ENCODE results near the gene MAD2L2. TPM values are rescaled to one million over a fixed set of nuclear protein-coding genes. Genes with fewer than 3 reads are reported as not detected.

MAD2L2 gene
- polyA plus RNA-seq, 2 of the 4 experiments (the other 2 are of a cell fraction) = 31.2 to 32.5 TPM

GRCh38 chr1:11673089-11673769 is 7.7 kb downstream of the MAD2L2 start:
- no peak for FAIRE-seq

DNA sequence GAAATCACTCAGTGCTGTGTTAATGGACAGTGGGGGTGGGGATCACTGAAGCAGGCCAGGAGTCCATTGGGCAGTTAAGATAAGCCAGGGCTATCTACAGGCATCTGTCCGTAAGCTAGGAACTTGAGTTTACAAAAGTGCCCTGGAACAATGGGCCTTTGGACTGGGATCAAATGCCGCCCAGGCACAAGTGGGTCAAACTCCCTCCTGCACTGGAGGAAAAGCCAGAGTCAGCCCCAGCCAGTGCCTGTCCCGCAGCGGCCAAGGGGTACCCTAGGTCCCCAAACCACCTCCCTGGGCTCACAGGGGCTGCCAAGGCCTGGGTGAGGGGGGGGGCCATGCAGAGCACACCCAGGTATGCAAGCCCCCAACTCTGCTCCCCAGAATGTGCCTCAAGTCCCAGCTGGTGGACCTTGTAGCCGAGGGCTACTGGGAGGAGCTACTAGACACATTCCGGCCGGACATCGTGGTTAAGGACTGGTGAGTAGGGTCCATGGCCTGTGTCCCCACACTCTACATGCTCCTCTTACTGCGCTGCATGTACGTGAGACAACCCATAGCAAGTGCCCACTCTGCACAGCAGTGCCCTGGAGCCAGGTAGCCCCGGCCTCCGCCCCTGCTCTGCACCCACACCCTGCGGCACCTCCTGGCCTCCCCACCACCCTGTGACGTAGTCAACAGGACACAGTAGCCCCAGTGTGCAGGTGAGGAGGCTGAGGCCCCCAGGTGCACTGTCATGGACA is 9.2 kb downstream of the MAD2L2 start:
- H3K9me3 ChIP-seq = no peaks in the 10 kb centered on the region
- no peak overlapping the region for H3K4me3 ChIP-seq
- FAIRE-seq (no peak), DNase-seq (ENCODE audit: low read depth in 1 of 2, low spot score in 1 of 2) (no peak), ATAC-seq (no peak)
- H3K27ac ChIP-seq = no peak overlapping the region
- no peak overlapping the region for H3K4me2 ChIP-seq
- POLR2A ChIA-PET = no interaction called here
- no peaks in the 10 kb centered on the region for H3K4me1 ChIP-seq
- 98% methylated on average over 7 of the region's 14 CpGs for WGBS (ENCODE audit: missing lambda C conversion rate)
- CTCF ChIA-PET = interaction anchor here (0.9 to 6.9 kb wide), 4 partner anchors 9 to 48 kb away, joined by 3 to 35 read pairs (median 4); partner anchors contain the start of gene FBXO6
- no peak for TF ChIP-seq CHD2 (IDR thresholded peaks at IDR 0.05; ENCODE audit: low read length, partially characterized antibody)

More at GRCh38 chr1:11673089-11673769, 7.7 kb downstream of the MAD2L2 start:
- ATAC-seq (peak in 1 of 2 experiments; percentile 31; a peak in 3 of 6 replicates), DNase-seq (ENCODE audit: low read depth in 1 of 2, low spot score in 1 of 2) (no peak)
- Histone ChIP-seq H3K27ac (no peak overlapping the region), H3K4me3 (no peak overlapping the region), H3K9me3 (no peaks in the 10 kb centered on the region), H3K4me1 (no peaks in the 10 kb centered on the region), H3K4me2 (no peak overlapping the region)
- WGBS (ENCODE audit: missing lambda C conversion rate) = 93% methylated on average over 9 of the region's 14 CpGs
- TF ChIP-seq KDM5A (IDR thresholded peaks at IDR 0.05) (no peak), NFE2L2 (conservative IDR thresholded peaks at IDR 0.05; ENCODE audit: low read length) (no peak), NPAS2 (CRISPR knock-in tag; IDR thresholded peaks at IDR 0.05; ENCODE audit: borderline replicate concordance) (no peak), HES2 (IDR thresholded peaks at IDR 0.05) (no peak), NR3C1 (IDR thresholded peaks at IDR 0.05) (no peak), RNF2 (IDR thresholded peaks at IDR 0.05; ENCODE audit: borderline replicate concordance, low read depth) (no peak), HDAC2 (IDR thresholded peaks at IDR 0.05) (no peak)
- TF ChIP-seq, protein P1, sequence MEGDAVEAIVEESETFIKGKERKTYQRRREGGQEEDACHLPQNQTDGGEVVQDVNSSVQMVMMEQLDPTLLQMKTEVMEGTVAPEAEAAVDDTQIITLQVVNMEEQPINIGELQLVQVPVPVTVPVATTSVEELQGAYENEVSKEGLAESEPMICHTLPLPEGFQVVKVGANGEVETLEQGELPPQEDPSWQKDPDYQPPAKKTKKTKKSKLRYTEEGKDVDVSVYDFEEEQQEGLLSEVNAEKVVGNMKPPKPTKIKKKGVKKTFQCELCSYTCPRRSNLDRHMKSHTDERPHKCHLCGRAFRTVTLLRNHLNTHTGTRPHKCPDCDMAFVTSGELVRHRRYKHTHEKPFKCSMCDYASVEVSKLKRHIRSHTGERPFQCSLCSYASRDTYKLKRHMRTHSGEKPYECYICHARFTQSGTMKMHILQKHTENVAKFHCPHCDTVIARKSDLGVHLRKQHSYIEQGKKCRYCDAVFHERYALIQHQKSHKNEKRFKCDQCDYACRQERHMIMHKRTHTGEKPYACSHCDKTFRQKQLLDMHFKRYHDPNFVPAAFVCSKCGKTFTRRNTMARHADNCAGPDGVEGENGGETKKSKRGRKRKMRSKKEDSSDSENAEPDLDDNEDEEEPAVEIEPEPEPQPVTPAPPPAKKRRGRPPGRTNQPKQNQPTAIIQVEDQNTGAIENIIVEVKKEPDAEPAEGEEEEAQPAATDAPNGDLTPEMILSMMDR (IDR thresholded peaks at IDR 0.05) = no peak
- POLR2A ChIA-PET = no interaction called here
- CTCF ChIA-PET = interaction anchor here (1.0 to 6.9 kb wide), 4 partner anchors 10 to 46 kb away, joined by 3 to 35 read pairs (median 3); partner anchors contain the start of gene FBXO6

DNA sequence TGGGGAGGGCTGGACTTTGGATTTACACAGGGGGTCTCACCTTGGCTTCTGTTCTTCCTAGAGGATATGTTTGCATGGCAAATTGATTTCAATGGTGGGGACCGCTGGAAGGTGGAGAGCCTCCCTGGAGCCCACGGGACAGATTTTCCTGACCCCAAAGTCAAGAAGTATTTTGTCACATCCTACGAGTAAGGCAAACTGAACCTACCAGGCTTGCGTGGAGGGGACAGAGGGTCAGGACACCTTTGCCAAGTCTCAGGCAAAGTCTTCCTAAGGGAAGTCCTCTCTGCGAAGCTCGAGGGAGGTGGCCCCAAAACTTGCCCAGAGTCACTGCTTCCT is 9.8 kb downstream of the MAD2L2 start:
- H3K9me3 ChIP-seq = no peaks in the 10 kb centered on the region
- DNase-seq (ENCODE audit: low read depth in 1 of 2, low spot score in 1 of 2) = no peak
- H3K27ac ChIP-seq = no peak overlapping the region
- no peak overlapping the region for H3K4me2 ChIP-seq
- POLR2A ChIA-PET = no interaction called here
- CTCF ChIA-PET = interaction anchor here (0.9 to 1.2 kb wide), 3 partner anchors 21 to 48 kb away, joined by 3 to 4 read pairs (median 3); no protein-coding TSS in a partner anchor
- FAIRE-seq = no peak
- no peak overlapping the region for H3K4me3 ChIP-seq
- WGBS (ENCODE audit: missing lambda C conversion rate) = 88% methylated on average over 6 of the region's 6 CpGs
- TF ChIP-seq, protein P2, sequence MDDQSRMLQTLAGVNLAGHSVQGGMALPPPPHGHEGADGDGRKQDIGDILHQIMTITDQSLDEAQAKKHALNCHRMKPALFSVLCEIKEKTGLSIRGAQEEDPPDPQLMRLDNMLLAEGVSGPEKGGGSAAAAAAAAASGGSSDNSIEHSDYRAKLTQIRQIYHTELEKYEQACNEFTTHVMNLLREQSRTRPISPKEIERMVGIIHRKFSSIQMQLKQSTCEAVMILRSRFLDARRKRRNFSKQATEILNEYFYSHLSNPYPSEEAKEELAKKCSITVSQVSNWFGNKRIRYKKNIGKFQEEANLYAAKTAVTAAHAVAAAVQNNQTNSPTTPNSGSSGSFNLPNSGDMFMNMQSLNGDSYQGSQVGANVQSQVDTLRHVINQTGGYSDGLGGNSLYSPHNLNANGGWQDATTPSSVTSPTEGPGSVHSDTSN (IDR thresholded peaks at IDR 0.05) = no peak
- TF ChIP-seq CEBPB (IDR thresholded peaks at IDR 0.05) (no peak), EP300 (IDR thresholded peaks at IDR 0.05) (no peak)
- no peak for ATAC-seq
- H3K4me1 ChIP-seq = no peaks in the 10 kb centered on the region

DNA sequence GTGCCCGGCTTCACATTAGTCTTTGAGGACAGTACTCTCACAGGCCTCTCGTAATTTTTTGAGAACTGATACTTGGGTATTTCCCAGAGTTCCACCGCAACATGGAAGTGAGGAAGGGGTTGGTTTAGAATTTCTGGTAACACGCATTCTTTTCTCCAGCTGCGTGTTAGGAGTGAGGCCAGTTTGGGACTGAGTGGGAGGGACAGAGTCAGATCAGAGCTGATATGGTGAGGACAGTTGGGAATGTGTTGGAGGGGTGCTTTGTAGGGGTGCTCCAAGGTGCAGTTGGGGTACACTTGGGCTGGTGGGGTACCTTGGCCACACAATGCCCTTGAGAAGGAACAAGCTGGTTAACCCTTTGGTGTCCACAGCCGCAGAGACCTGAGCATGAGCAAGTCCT is 10.2 kb downstream of the MAD2L2 start:
- CTCF ChIA-PET = interaction anchor here (1.0 to 1.2 kb wide), 2 partner anchors 20 to 49 kb away, joined by 3 to 4 read pairs; no protein-coding TSS in a partner anchor
- Histone ChIP-seq H3K9me3 (no peaks in the 10 kb centered on the region), H3K4me2 (no peak overlapping the region), H3K27ac (no peak overlapping the region), H3K4me1 (no peaks in the 10 kb centered on the region), H3K4me3 (no peak overlapping the region)
- DNase-seq (ENCODE audit: low read depth in 1 of 2, low spot score in 1 of 2) = no peak
- ATAC-seq = no peak
- FAIRE-seq = no peak
- 91% methylated on average over 6 of the region's 6 CpGs for WGBS (ENCODE audit: missing lambda C conversion rate)
- POLR2A ChIA-PET = no interaction called here
- TF ChIP-seq, protein P3, sequence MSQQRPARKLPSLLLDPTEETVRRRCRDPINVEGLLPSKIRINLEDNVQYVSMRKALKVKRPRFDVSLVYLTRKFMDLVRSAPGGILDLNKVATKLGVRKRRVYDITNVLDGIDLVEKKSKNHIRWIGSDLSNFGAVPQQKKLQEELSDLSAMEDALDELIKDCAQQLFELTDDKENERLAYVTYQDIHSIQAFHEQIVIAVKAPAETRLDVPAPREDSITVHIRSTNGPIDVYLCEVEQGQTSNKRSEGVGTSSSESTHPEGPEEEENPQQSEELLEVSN (IDR thresholded peaks at IDR 0.05; ENCODE audit: borderline replicate concordance, low read depth) = no peak
- TF ChIP-seq GATA3 (IDR thresholded peaks at IDR 0.05; ENCODE audit: borderline replicate concordance) (no peak), ZSCAN20 (CRISPR knock-in tag; IDR thresholded peaks at IDR 0.05) (no peak), EP300 (IDR thresholded peaks at IDR 0.05) (no peak), EHMT2 (IDR thresholded peaks at IDR 0.05; ENCODE audit: low read depth) (no peak), ESRRA (IDR thresholded peaks at IDR 0.05; ENCODE audit: borderline replicate concordance, low read length) (no peak), JUN (IDR thresholded peaks at IDR 0.05) (no peak), EHF (CRISPR knock-in tag; IDR thresholded peaks at IDR 0.05) (no peak), POLR2A (IDR thresholded peaks at IDR 0.05; ENCODE audit: low read length) (no peak), NPAS2 (CRISPR knock-in tag; IDR thresholded peaks at IDR 0.05; ENCODE audit: borderline replicate concordance) (no peak), HOXB5 (CRISPR knock-in tag; IDR thresholded peaks at IDR 0.05) (no peak), PHF8 (IDR thresholded peaks at IDR 0.05; ENCODE audit: borderline replicate concordance, low read depth) (no peak)
- TF ChIP-seq, protein P1 (IDR thresholded peaks at IDR 0.05) = no peak
